IMR-90 (cell line): Measurements from ENCODE around the gene EXOC4. TPM values are rescaled to one million over a fixed set of nuclear protein-coding genes. Genes with fewer than 3 reads are reported as not detected.

Source experiments
- ATAC-seq: fragments of 200-7000 bp; cut with Tn5 transposase; 2 replicates; pipeline ENCODE4 v1.9.1; 2020; ENCODE audit warnings: low read depth, mild to moderate bottlenecking, moderate library complexity
- BruUV-seq: library from RNA; stranded (reverse); fragments of 400-500 nt; replicated peaks from 2 replicates; lab custom pipeline; 2021; lab: Mats Ljungman, UMichigan
- CTCF ChIA-PET: fragments of 300-600 bp; formaldehyde crosslinking; extraction: SDS; loops from one replicate; lab custom pipeline; 2021; ENCODE audit warnings: antibody characterized with exemption; lab: Yijun Ruan, JAX
- POLR2A ChIA-PET: fragments of 300-600 bp; sonication (Branson Sonifier 250); formaldehyde crosslinking; loops from one replicate; lab custom pipeline; 2022; ENCODE audit warnings: antibody characterized with exemption; ENCODE audit not compliant: unreplicated experiment; lab: Charles Lee
- DNase-seq: peaks from one replicate; pipeline ENCODE4 v3.0.0; 2013
- H2AFZ ChIP-seq: replicated peaks from 2 replicates; pipeline ENCODE3; 2013; ENCODE audit warnings: low read length, mild to moderate bottlenecking; ENCODE audit not compliant: poor library complexity
- H2AK5ac ChIP-seq: 2 replicates; pipeline ENCODE4 v1.6.1; 2013; ENCODE audit warnings: low read depth, low read length, inconsistent platforms
- H2AK9ac ChIP-seq: replicated peaks from 2 replicates; pipeline ENCODE3; 2013; ENCODE audit warnings: mild to moderate bottlenecking, low read depth, low read length, moderate library complexity; ENCODE audit not compliant: poor library complexity
- H2BK120ac ChIP-seq: 2 replicates; pipeline ENCODE4 v1.6.1; 2013; ENCODE audit warnings: low read depth, low read length, inconsistent platforms
- H2BK15ac ChIP-seq: 3 replicates; pipeline ENCODE4 v1.6.1; 2013; ENCODE audit warnings: low read depth, low read length, inconsistent platforms
- H2BK20ac ChIP-seq: 2 replicates; pipeline ENCODE4 v1.6.1; 2013; ENCODE audit warnings: low read depth, mild to moderate bottlenecking, inconsistent platforms, low read length, moderate library complexity
- H2BK5ac ChIP-seq: 2 replicates; pipeline ENCODE4 v1.6.1; 2013; ENCODE audit warnings: mild to moderate bottlenecking, low read depth, low read length, inconsistent platforms; ENCODE audit not compliant: poor library complexity, severe bottlenecking
- H3K14ac ChIP-seq: replicated peaks from 2 replicates; pipeline ENCODE4 v1.6.1; 2013; ENCODE audit warnings: low read depth, low read length, inconsistent platforms
- H3K18ac ChIP-seq: 2 replicates; pipeline ENCODE4 v1.6.1; 2013; ENCODE audit warnings: low read depth, low read length, control low read depth
- H3K23ac ChIP-seq: 2 replicates; pipeline ENCODE4 v1.6.1; 2013; ENCODE audit warnings: low read depth, low read length, inconsistent platforms
- H3K27ac ChIP-seq: 2 replicates; pipeline ENCODE4 v1.5.1; 2013; ENCODE audit warnings: mild to moderate bottlenecking, control low read depth, low read length; ENCODE audit not compliant: insufficient read depth
- H3K27me3 ChIP-seq: 2 replicates; pipeline ENCODE4 v1.6.1; 2013; ENCODE audit warnings: low read length; ENCODE audit not compliant: control insufficient read depth, insufficient read depth
- H3K36me3 ChIP-seq: 2 replicates; pipeline ENCODE4 v1.6.1; 2013; ENCODE audit warnings: low read length, mixed read lengths; ENCODE audit not compliant: control insufficient read depth, insufficient read depth
- H3K4ac ChIP-seq: 2 replicates; pipeline ENCODE4 v1.6.1; 2013; ENCODE audit warnings: low read depth, low read length, inconsistent platforms
- H3K4me1 ChIP-seq: 2 replicates; pipeline ENCODE4 v1.6.1; 2013; ENCODE audit warnings: low read length, mixed read lengths; ENCODE audit not compliant: control insufficient read depth, insufficient read depth
- H3K4me2 ChIP-seq: 2 replicates; pipeline ENCODE4 v1.6.1; 2013; ENCODE audit warnings: low read depth, mild to moderate bottlenecking, control low read depth, low read length, moderate library complexity
- H3K4me3 ChIP-seq: 2 replicates; pipeline ENCODE4 v1.5.1; 2013; ENCODE audit warnings: low read depth, mild to moderate bottlenecking, control low read depth, low read length, moderate library complexity; ENCODE audit not compliant: insufficient read depth
- H3K56ac ChIP-seq: 2 replicates; pipeline ENCODE4 v1.6.1; 2013; ENCODE audit warnings: low read length, inconsistent platforms; ENCODE audit not compliant: insufficient read depth; ENCODE audit errors: extremely low read depth
- H3K79me1 ChIP-seq, 2 experiments: 2 replicates each; pipeline ENCODE4 v1.6.1; 2013; ENCODE audit warnings: low read length in 2 of 2, inconsistent platforms in 1 of 2, low read depth in 1 of 2
- H3K9ac ChIP-seq: 2 replicates; pipeline ENCODE4 v1.6.1; 2013; ENCODE audit warnings: low read depth, low read length, control low read depth
- H3K9me1 ChIP-seq: 2 replicates; pipeline ENCODE4 v1.6.1; 2013; ENCODE audit warnings: low read length, inconsistent platforms; ENCODE audit not compliant: insufficient read depth
- H3K9me3 ChIP-seq: 2 replicates; pipeline ENCODE4 v1.6.1; 2013; ENCODE audit warnings: low read length; ENCODE audit not compliant: control insufficient read depth, insufficient read depth
- H4K20me1 ChIP-seq: 2 replicates; pipeline ENCODE4 v1.6.1; 2013; ENCODE audit warnings: low read length, inconsistent platforms; ENCODE audit not compliant: insufficient read depth
- H4K5ac ChIP-seq: 2 replicates; pipeline ENCODE4 v1.6.1; 2013; ENCODE audit warnings: mild to moderate bottlenecking, low read depth, low read length, control low read depth
- H4K8ac ChIP-seq, 2 experiments: 2 replicates each; pipeline ENCODE4 v1.6.1; 2013; ENCODE audit warnings: low read depth in 2 of 2, low read length in 2 of 2, control low read depth in 1 of 2, inconsistent platforms in 1 of 2
- H4K91ac ChIP-seq: 2 replicates; pipeline ENCODE4 v1.6.1; 2013; ENCODE audit warnings: low read depth, low read length, inconsistent platforms; ENCODE audit not compliant: insufficient read depth
- CEBPB ChIP-seq: IDR thresholded peaks from 2 replicates; pipeline ENCODE4 v1.6.1; 2012; ENCODE audit warnings: low read depth, low read length, improper control_type of control experiment
- CTCF ChIP-seq: conservative IDR thresholded peaks from 2 replicates; pipeline ENCODE4 v1.5.1; 2012; ENCODE audit warnings: mild to moderate bottlenecking, low read depth, low read length, improper control_type of control experiment
- FOS ChIP-seq: fragments of 150-350 bp; IDR thresholded peaks from 2 replicates; pipeline ENCODE4 v1.6.1; 2016; ENCODE audit warnings: low read depth, low read length
- MAFK ChIP-seq: IDR thresholded peaks from 2 replicates; pipeline ENCODE4 v1.6.1; 2012; ENCODE audit warnings: low read depth, low read length, improper control_type of control experiment
- MAZ ChIP-seq: IDR thresholded peaks from 2 replicates; pipeline ENCODE4 v1.6.1; 2012; ENCODE audit warnings: low read depth, mild to moderate bottlenecking, low read length, improper control_type of control experiment, moderate library complexity, borderline replicate concordance
- MXI1 ChIP-seq: IDR thresholded peaks from 2 replicates; pipeline ENCODE4 v1.6.1; 2012; ENCODE audit warnings: low read depth, mild to moderate bottlenecking, low read length, moderate library complexity, borderline replicate concordance
- NFE2L2 ChIP-seq: fragments of 150-350 bp; IDR thresholded peaks from 2 replicates; pipeline ENCODE4 v1.6.1; 2016; ENCODE audit warnings: low read depth, mild to moderate bottlenecking, low read length
- POLR2A ChIP-seq: IDR thresholded peaks from 2 replicates; pipeline ENCODE4 v1.6.1; 2012; ENCODE audit warnings: mild to moderate bottlenecking, low read depth, low read length
- RAD21 ChIP-seq: IDR thresholded peaks from 2 replicates; pipeline ENCODE4 v1.6.1; 2012; ENCODE audit warnings: low read length, improper control_type of control experiment
- RFX5 ChIP-seq: IDR thresholded peaks from 2 replicates; pipeline ENCODE4 v1.8.0; 2012; ENCODE audit warnings: low read depth, mild to moderate bottlenecking, low read length, moderate library complexity
- SMC3 ChIP-seq: fragments of 150-350 bp; IDR thresholded peaks from 2 replicates; pipeline ENCODE4 v1.6.1; 2016; ENCODE audit warnings: low read depth, mild to moderate bottlenecking, antibody characterized with exemption, low read length, moderate library complexity
- WGBS, 2 experiments: methylation state at CpG; one replicate each; pipeline versions ENCODE4 v1.1.5 to v1.1.7; 2013; ENCODE audit warnings: missing lambda C conversion rate in 2 of 2; ENCODE audit not compliant: insufficient read length in 1 of 2; ENCODE audit errors: extremely low coverage in 2 of 2; 5-methylcytosine and 5-hydroxymethylcytosine counted together
- dilution Hi-C: fragments of 300-500 bp; cut with HindIII; formaldehyde crosslinking; loops from one replicate; pipeline ENCODE4 v1.14.3; 2018; ENCODE audit warnings: low sequenced_read_pairs; ENCODE audit not compliant: unreplicated experiment
- in situ Hi-C: fragments of 300-500 bp; cut with MboI; formaldehyde crosslinking; loops from 3 replicates; pipeline ENCODE4 v1.14.3; 2019; ENCODE audit warnings: low sequenced_read_pairs, inconsistent platforms, mixed read lengths
- intact Hi-C: fragments of 100-400 bp; cut with micrococcal nuclease; formaldehyde crosslinking; loops from 2 replicates; pipeline ENCODE4 v1.10.0; 2022
- polyA plus RNA-seq, 3 experiments: library from polyadenylated mRNA; depleted of rRNA; stranded (reverse); fragments of >200 nt; gene quantifications; 2 replicates each; pipeline ENCODE4 v1.2.3, GENCODE V29; 2012; ENCODE audit warnings: low replicate concordance in 1 of 3
- total RNA-seq: library from RNA; depleted of rRNA; stranded (reverse); fragments of >200 nt; gene quantifications from 2 replicates; pipeline ENCODE4 v1.2.3, GENCODE V29; 2012
- TF ChIP-seq, protein P1 (sequence below): fragments of 150-350 bp; IDR thresholded peaks from 2 replicates; pipeline ENCODE4 v1.6.1; 2016; ENCODE audit warnings: low read depth, mild to moderate bottlenecking, low read length, moderate library complexity, borderline replicate concordance

The EXOC4 gene
- total and polyA plus RNA-seq, 2 of the 4 experiments (the other 2 are of a cell fraction), result 25.4 to 94.6 TPM

DNA sequence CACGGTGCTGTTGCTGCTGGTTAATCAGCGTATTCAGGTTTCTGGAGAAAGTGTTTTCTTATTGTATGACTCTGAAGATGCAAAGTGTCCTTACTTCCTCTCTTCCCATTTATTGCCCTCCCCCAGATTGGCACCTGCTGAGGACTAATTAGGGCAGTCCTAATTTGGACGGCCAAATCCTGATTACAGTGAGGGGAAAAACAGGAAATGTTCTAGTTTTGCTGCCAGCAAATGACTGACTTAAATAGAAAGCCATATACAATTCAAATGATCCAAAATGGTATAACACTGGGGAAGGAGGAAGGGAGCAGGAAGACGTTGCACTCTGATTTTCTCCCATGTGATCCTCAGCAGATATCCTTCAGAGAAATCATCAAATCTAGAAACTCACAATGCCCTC is 651.9 kb downstream of the EXOC4 start:
- in situ Hi-C loops (no loop called here), intact Hi-C loops (no loop called here), dilution Hi-C loops (no loop called here)
- no peak for TF ChIP-seq SMC3
- TF ChIP-seq RFX5, result no peak
- TF ChIP-seq POLR2A, result no peak
- TF ChIP-seq CTCF, result no peak
- TF ChIP-seq RAD21, result no peak
- TF ChIP-seq, protein P1, sequence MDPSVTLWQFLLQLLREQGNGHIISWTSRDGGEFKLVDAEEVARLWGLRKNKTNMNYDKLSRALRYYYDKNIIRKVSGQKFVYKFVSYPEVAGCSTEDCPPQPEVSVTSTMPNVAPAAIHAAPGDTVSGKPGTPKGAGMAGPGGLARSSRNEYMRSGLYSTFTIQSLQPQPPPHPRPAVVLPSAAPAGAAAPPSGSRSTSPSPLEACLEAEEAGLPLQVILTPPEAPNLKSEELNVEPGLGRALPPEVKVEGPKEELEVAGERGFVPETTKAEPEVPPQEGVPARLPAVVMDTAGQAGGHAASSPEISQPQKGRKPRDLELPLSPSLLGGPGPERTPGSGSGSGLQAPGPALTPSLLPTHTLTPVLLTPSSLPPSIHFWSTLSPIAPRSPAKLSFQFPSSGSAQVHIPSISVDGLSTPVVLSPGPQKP, result no peak
- no peak for TF ChIP-seq MAZ
- no peak for TF ChIP-seq NFE2L2
- no peak for TF ChIP-seq MAFK
- TF ChIP-seq CEBPB, result no peak
- TF ChIP-seq FOS, result no peak
- TF ChIP-seq MXI1, result no peak
- Histone ChIP-seq H2BK120ac (no peak overlapping the region), H4K91ac (no peak overlapping the region), H4K5ac (no peak overlapping the region), H3K23ac (no peak overlapping the region), H3K4me2 (no peak overlapping the region), H3K18ac (no peak overlapping the region), H2AK5ac (no peak overlapping the region), H3K4ac (no peak overlapping the region), H4K20me1 (no peaks in the 10 kb centered on the region), H2AK9ac (no peak overlapping the region), H3K27me3 (no peaks in the 10 kb centered on the region), H3K9ac (no peak overlapping the region), H3K79me1 (no peaks in the 10 kb centered on the region), H2BK15ac (no peak overlapping the region), H2AFZ (no peak overlapping the region), H3K36me3 (no peaks in the 10 kb centered on the region), H3K9me3 (no peaks in the 10 kb centered on the region), H3K56ac (no peak overlapping the region), H3K9me1 (no peaks in the 10 kb centered on the region), H3K4me3 (no peak overlapping the region), H3K27ac (no peak overlapping the region), H2BK20ac (no peak overlapping the region), H2BK5ac (no peak overlapping the region), H3K4me1 (no peaks in the 10 kb centered on the region), H4K8ac (no peak overlapping the region), H3K14ac (no peak overlapping the region)
- BruUV-seq, result no TSS peak
- ATAC-seq (no peak), DNase-seq (no peak)
- no CpG with 5 or more reads among the region's 4 CpGs for WGBS, 2 experiments
- ChIA-PET POLR2A (no interaction called here), CTCF (no interaction called here)
